GM03348 (cell line): ENCODE measurements around the gene HABP4.

Experiments used
- DNase-seq: peaks from one replicate; pipeline ENCODE4 v3.0.0; 2012; ENCODE audit warnings: low spot score

Gene HABP4

GRCh38 chr9:96476591-96476990 lies 26.6 kb downstream of the HABP4 start:
- DNase-seq, result no peak

- peak; percentile 41 for DNase-seq
Measured at GRCh38 chr9:96478829-96479371, 28.9 kb downstream of the HABP4 start.

- DNase-seq, result no peak
Measured at GRCh38 chr9:96480736-96481135, 30.8 kb downstream of the HABP4 start.

- no peak for DNase-seq
Measured at GRCh38 chr9:96482476-96482875, 32.5 kb downstream of the HABP4 start.

GRCh38 chr9:96483197-96483596 lies 33.2 kb downstream of the HABP4 start:
- no peak for DNase-seq

- no peak for DNase-seq
Measured at GRCh38 chr9:96483733-96484390, 33.9 kb downstream of the HABP4 start.

GRCh38 chr9:96484521-96484931 lies 34.6 kb downstream of the HABP4 start:
- no peak for DNase-seq

- DNase-seq, result no peak
Measured at GRCh38 chr9:96485280-96485679, 35.3 kb downstream of the HABP4 start.

- peak; percentile 92 for DNase-seq
Measured at GRCh38 chr9:96486386-96487028, 36.5 kb downstream of the HABP4 start.

GRCh38 chr9:96487029-96487396 lies 37.0 kb downstream of the HABP4 start:
- DNase-seq, result no peak

GRCh38 chr9:96487949-96488348 lies 38.0 kb downstream of the HABP4 start:
- no peak for DNase-seq

GRCh38 chr9:96489482-96489979 lies 39.6 kb downstream of the HABP4 start:
- no peak for DNase-seq

GRCh38 chr9:96490534-96491078 lies 40.6 kb downstream of the HABP4 start:
- DNase-seq, result no peak

- DNase-seq, result no peak
Measured at GRCh38 chr9:96491079-96491879, 41.3 kb downstream of the HABP4 start.

- DNase-seq, result no peak
Measured at GRCh38 chr9:96491880-96492525, 42.0 kb downstream of the HABP4 start.

- DNase-seq, result no peak
Measured at GRCh38 chr9:96492993-96493531, 43.1 kb downstream of the HABP4 start.

- no peak for DNase-seq
Measured at GRCh38 chr9:96493757-96494156, 43.8 kb downstream of the HABP4 start.

- DNase-seq, result no peak
Measured at GRCh38 chr9:96494215-96494800, 44.3 kb downstream of the HABP4 start.

GRCh38 chr9:96495341-96495740 lies 45.4 kb downstream of the HABP4 start:
- peak; percentile 60 for DNase-seq

- no peak for DNase-seq
Measured at GRCh38 chr9:96496368-96497116, 46.6 kb downstream of the HABP4 start.

GRCh38 chr9:96497117-96497399 lies 47.1 kb downstream of the HABP4 start:
- no peak for DNase-seq
